ENCODE data around the gene GRN. TPM values are rescaled to one million over a fixed set of nuclear protein-coding genes. Genes with fewer than 3 reads are reported as not detected.
"Not testable (repeated sequence)": the region's sequence is repeated elsewhere in the genome, so short reads cannot be mapped to it uniquely, and the experiment has no call there.

The GRN gene
- total RNA-seq, 1 donor from 2014 or later: 160 TPM

DNA sequence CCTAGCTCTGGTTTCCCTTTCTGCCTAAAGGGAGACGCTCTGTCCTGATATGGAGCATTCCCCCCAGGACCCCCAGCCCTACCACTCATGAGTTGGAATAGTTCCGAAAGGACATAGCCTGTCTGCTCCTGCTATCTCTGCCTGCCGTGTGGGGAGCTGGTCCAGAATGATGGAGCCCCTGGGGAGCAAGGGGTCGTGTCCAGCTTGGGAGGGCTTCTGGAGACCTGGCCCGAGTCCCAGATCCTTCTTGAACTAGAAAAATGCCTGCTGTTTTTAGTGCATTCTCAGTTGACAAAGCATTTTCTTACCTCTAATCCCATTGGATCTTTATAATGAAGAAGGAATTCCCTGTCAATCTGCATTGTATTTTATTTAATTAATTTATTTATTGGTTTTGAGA, 9.1 kb upstream of the GRN start:
- Histone ChIP-seq H3K27ac (replicated peaks) (no peak overlapping the region), H3K4me1 (peaks cover 19% of the 10 kb centered on the region), H3K27me3 (ENCODE audit: low read depth) (peaks cover 8% of the 10 kb centered on the region), H3K9me3 (replicated peaks) (no peaks in the 10 kb centered on the region), H3K36me3 (no peaks in the 10 kb centered on the region), H3K4me3 (no peak overlapping the region)
- TF ChIP-seq, protein P1, sequence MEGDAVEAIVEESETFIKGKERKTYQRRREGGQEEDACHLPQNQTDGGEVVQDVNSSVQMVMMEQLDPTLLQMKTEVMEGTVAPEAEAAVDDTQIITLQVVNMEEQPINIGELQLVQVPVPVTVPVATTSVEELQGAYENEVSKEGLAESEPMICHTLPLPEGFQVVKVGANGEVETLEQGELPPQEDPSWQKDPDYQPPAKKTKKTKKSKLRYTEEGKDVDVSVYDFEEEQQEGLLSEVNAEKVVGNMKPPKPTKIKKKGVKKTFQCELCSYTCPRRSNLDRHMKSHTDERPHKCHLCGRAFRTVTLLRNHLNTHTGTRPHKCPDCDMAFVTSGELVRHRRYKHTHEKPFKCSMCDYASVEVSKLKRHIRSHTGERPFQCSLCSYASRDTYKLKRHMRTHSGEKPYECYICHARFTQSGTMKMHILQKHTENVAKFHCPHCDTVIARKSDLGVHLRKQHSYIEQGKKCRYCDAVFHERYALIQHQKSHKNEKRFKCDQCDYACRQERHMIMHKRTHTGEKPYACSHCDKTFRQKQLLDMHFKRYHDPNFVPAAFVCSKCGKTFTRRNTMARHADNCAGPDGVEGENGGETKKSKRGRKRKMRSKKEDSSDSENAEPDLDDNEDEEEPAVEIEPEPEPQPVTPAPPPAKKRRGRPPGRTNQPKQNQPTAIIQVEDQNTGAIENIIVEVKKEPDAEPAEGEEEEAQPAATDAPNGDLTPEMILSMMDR (IDR thresholded peaks at IDR 0.05; ENCODE audit: borderline replicate concordance): no peak
- intact Hi-C loops (cut with micrococcal nuclease): no loop called here
- no peak for DNase-seq

DNA sequence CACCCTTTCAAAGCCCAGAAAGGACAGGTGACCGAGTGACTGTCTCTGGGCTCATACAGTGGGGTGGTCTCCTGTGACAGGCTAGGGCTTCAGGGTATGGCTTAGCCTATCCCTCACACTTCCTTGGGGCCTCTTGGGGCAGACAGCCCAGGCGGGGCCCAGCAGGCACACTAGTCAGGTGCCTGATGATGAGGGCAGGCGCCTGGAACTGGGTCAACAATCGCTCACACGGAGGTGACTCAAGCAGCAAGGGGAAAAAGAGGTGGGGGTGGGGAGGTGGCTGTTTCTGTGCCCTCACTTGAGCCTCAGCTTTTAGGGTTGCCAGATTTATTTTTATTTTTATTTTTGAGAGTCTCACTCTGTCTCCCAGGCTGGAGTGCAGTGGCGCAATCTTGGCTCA, 6.4 kb upstream of the GRN start:
- no peaks in the 10 kb centered on the region for H3K9me3 ChIP-seq (replicated peaks)
- no peak overlapping the region for H3K4me3 ChIP-seq
- intact Hi-C loops (cut with micrococcal nuclease): no loop called here
- TF ChIP-seq, protein P1 (IDR thresholded peaks at IDR 0.05; ENCODE audit: borderline replicate concordance): no peak
- no peaks in the 10 kb centered on the region for H3K36me3 ChIP-seq
- peak overlapping the region; percentile 33 for H3K27ac ChIP-seq (replicated peaks)
- peaks cover 8% of the 10 kb centered on the region for H3K27me3 ChIP-seq (ENCODE audit: low read depth)
- no peak for DNase-seq
- H3K4me1 ChIP-seq: peaks cover 10% of the 10 kb centered on the region

DNA sequence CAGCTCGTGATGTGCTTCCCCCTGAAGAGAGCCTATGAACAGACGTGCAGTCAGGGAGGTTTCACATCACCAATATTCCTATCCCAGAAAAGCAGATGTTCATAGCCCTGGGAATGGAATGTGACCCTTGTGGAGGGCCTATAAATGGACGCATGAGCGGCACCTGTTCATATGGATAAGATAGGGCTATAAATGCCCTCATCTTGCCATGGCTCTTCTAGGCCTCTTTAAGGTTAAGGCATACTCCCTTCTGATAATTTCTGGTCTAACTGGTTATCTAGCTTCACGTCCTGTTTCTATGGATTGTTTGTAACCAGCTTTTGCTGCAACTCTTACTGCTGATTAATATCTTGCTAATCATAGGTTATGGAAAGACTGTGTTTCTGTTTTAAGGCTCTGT, 4.5 kb upstream of the GRN start:
- H3K9me3 ChIP-seq (replicated peaks); H3K27me3 ChIP-seq (ENCODE audit: low read depth); intact Hi-C loops (cut with micrococcal nuclease); H3K36me3 ChIP-seq; H3K27ac ChIP-seq (replicated peaks); H3K4me3 ChIP-seq; DNase-seq: not testable (repeated sequence)
- H3K4me1 ChIP-seq: peaks cover 24% of the 10 kb centered on the region

DNA sequence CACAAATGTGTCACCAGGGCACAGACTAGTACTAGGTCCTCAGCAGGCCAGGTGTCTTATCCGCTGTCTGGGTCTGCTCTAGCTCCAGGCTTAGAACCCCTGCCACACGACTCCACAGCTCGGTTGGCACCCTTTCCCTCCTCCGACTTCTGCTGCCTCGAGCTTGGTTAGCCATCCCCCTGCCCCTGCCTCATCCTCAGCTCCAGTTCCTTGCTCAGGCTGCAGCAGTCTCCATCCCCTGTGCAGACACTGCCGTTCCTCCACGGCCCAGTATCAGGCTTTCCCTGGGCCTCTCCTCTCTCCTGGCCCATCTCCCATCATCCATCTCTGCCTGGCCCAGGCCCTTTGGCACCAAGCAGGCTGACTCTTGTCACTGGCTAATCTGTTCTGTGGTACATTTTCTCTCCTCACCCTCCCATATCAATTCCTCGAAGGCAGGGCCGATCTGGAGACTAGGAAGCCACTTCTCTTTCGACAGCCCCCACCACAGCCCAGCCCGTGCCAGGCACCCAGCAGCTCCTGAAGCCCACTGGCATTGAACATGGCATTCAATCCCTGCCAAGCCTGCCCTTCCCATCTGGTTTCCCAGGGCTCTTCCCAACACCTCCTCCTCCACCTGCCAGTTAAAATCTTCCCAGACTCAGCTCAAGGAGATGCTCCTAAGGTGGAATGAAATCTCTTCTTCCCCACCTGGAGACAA, 1.4 kb upstream of the GRN start:
- Histone ChIP-seq H3K36me3 (no peaks in the 10 kb centered on the region), H3K9me3 (replicated peaks) (no peaks in the 10 kb centered on the region), H3K4me3 (no peak overlapping the region), H3K4me1 (peaks cover 29% of the 10 kb centered on the region), H3K27ac (replicated peaks) (no peak overlapping the region), H3K27me3 (ENCODE audit: low read depth) (no peaks in the 10 kb centered on the region)
- intact Hi-C loops (cut with micrococcal nuclease): no loop called here
- no peak for DNase-seq
- TF ChIP-seq, protein P1 (IDR thresholded peaks at IDR 0.05; ENCODE audit: borderline replicate concordance): no peak

DNA sequence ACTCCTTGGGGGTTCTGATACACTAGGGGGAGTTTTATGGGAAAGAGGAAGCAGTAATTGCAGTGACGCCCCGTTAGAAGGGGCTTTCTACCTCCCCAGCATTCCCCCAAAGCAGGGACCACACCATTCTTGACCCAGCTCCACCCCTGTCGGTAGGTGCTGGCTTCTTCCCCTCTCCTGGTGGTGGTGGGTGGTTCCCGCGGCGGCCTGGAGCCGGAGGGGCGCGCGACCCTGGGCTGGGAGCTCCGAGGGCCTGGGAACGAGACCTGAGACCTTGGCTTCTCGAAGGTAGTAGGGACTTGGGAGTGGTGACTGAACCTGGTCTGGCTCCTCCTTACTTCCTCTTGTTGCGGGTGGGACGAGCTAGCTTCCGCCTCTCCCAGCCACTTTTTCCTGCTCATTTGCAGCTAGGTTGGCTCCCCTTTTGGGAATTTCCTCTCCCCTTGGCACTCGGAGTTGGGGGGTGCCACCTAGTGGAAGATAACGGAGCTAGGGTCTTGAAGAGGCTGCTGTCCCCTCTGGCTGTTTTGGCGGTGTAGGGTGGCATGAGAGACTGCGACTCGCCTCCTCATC, 438 bp downstream of the GRN start:
- TF ChIP-seq, protein P1 (IDR thresholded peaks at IDR 0.05; ENCODE audit: borderline replicate concordance): peak; percentile 55
- H3K4me3 ChIP-seq: peak overlapping the region; percentile 84
- no peak for DNase-seq
- peaks cover 13% of the 10 kb centered on the region for H3K36me3 ChIP-seq
- intact Hi-C loops (cut with micrococcal nuclease): no loop called here
- H3K9me3 ChIP-seq (replicated peaks): no peaks in the 10 kb centered on the region
- H3K27me3 ChIP-seq (ENCODE audit: low read depth): no peaks in the 10 kb centered on the region
- peaks cover 26% of the 10 kb centered on the region for H3K4me1 ChIP-seq
- peak overlapping the region; percentile 91 for H3K27ac ChIP-seq (replicated peaks)
